HG02571 (cell line): ENCODE results near the gene RPA3.
"Not testable (repeated sequence)": the region's sequence is repeated elsewhere in the genome, so short reads cannot be mapped to it uniquely, and the experiment has no call there.

Experiments
- ATAC-seq: cut with Tn5 transposase; IDR thresholded peaks from one replicate; pipeline ENCODE4 v1.9.1; 2021; ENCODE audit warnings: mild to moderate bottlenecking, moderate library complexity; ENCODE audit not compliant: unreplicated experiment

The RPA3 gene

DNA sequence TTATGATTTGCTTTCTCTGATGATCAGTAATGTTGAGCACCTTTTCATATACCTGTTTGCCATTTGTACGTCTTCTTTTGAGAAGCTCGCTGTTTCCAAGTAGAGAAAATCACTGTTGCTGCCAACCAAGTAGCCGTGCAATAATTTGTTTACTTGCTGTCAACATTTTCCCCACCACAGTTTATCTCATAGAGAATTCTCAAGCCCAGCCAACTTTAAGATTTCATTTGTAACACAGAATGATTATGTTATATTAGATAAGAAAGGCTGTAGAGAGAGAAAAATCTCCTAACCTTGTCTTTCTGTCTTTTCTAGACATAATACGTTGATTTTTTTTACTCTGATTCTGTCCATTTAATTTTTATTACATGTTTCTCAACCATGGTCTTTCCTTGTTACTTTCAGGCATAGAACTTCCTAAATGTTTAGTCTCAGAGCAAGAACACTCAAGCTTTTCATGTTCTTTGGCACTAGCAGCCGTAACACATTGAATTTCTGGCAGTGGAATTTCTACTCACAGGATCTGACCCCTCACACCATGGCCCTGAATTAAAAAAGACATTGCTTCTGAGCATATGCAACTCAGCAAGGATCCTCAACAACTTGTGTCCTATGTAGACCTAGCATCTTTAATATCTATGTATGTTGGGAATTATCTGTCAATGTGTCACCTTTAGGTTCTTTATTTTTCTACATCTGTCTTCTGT is 23.1 kb downstream of the RPA3 start:
- no peak for ATAC-seq

DNA sequence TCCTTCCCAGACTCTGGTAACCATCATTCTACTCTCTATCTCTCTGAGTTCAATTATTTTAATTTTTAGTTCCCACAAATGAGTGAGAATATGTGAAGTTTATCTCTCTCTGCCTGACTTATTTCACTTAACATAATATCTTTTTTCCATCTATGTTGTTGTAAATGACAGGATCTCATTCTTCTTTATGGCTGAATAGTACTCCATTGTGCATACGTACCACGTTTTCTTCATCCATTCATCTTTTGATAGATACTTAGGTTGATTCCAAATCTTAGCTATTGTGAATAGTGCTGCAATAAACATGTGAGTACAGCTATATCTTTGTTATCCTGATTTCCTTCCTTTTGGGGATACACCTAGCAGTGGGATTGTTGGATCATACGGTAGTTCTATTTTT is 23.9 kb downstream of the RPA3 start:
- ATAC-seq = no peak

DNA sequence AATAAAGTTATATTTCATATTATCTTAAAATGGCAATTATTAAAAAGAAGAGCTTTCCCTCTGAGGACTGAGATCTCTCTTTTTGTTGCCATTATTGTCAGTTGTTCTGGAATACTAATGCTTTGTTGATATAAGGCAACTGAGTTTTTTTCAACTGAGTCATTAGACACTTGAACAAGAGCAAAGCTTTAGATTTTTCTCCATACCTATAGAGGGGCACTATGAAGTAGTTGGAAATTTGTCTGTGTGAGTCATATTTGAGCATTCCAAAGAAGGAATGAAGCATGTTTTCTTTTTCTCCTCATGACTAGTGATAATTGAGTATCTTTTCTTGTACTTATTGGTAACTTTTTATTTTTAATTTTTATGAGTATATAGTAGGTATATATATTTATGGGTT is 24.5 kb downstream of the RPA3 start:
- ATAC-seq = no peak

DNA sequence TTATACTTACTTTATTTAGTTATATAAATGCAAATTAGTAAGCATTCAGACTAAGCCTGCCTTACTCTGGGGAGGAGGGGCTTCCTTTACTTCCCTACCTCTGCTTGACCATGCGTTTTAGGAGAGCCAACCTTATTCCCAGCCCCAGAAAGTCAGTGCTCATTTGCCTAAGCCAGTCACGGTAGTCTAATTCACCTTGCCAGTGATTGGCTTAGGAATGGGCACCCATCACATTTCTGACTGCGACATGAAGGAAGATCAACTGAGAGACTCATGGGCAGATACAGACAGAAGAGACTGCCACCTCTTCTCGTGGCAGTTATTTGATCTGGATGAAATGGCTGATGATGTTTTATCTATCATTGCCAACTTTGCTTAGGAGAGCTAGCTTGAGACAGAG is 29.5 kb downstream of the RPA3 start:
- ATAC-seq = no peak

DNA sequence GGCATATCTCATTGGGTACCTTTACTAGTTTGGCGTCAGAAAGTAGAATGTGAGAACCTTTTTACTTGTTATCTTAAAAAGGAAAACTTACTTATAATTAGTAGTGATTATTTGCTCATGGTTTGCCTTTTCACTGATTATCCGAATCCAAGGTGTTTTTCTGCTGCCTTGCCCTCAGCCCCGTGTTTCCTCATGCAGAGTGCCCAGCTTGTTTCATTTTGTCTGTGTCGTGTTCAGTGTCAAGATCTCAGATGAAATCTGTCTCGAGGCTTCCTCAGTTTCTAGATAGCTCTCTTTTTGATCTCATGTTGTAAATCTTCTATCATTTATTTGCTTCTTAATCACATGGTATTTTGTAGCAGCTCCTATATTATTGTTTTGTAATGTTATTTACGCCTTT is 30.1 kb downstream of the RPA3 start:
- no peak for ATAC-seq

DNA sequence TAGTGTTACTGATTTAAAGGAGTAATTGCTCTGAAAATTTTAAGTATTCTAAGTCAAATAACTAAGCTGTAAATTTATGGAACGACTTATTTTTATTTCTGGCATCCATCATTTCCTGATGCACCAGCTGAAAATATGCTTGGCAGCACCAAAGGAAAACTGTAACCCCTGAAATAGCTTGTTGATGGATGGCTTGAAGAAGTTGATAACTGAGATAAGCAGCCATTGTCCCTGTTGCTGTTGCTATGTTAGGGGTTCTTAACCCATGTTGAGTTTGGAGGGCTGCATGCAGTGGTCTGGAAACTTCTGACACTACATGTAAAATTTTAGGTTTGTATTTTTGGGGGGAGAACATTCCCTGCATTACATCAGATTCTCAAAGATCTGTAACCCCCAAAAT is 30.6 kb downstream of the RPA3 start:
- ATAC-seq = no peak

DNA sequence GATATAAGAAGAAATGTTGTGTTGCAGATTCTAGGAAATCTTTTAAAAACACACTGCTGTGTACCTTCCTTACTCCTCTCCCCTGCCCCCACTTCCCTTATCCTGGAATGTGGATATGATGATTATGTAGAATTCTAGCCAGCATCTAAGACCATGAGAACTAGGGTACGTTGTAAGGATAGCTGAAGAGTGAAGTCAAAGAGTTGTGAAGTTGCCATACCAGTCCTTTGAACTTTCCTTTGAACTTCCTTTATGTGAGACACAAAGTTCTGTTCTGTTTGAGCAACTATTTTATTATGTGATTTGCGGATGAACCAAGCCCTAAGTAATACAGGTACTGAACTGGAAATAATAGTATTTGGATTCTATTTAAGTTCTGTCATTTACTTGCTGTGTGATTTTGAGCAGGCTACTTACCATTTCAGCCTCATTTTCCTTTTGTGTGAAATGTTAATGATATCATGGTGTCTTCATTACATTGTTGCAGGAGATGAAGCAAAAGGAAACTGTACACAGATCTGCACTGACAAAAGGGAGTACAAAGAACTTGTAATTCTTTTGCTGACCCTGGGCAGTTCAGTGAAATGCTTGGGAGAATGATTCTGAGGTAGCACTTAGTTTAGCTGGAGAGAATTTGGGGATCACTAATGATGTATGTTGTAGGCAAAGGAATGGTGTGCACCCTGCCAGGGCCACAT is 31.4 kb downstream of the RPA3 start:
- no peak for ATAC-seq

DNA sequence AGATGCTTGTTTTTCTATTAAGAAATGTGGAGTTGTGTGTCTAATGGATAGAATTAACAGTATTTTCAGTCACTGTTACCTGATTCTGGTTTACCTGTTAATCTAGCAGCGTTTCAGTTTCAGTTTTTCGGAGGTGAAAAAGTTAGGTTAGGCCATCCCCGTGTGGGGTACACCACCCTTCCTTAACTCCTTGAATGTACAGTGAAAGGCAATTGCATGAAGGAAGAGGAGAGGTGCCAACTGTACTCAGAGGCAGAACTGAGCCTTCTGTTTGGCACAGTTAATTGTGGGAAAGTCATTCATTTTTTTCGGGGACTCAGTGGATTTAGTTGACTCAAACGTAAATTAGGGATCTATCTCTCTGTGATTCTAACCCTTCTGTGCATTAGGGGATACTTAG is 35.5 kb downstream of the RPA3 start:
- no peak for ATAC-seq

DNA sequence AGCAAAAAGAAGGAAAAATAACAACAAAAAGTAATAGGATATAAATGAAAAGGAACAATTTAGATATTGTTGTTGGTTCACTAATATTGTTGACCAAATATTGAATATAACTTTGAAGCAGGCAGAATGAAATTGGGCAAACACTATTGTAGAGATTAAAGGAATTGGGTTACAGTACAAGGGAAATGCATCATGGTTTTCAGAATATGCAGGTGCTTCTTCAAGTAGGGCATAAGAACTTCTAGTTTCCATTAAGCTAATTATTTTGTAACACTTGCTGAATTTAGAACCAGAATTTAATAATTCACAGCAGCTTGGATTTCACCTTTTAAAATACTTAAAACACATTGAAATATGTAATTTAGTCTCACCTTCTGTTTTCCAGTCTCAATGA is 36.5 kb downstream of the RPA3 start:
- ATAC-seq = no peak

DNA sequence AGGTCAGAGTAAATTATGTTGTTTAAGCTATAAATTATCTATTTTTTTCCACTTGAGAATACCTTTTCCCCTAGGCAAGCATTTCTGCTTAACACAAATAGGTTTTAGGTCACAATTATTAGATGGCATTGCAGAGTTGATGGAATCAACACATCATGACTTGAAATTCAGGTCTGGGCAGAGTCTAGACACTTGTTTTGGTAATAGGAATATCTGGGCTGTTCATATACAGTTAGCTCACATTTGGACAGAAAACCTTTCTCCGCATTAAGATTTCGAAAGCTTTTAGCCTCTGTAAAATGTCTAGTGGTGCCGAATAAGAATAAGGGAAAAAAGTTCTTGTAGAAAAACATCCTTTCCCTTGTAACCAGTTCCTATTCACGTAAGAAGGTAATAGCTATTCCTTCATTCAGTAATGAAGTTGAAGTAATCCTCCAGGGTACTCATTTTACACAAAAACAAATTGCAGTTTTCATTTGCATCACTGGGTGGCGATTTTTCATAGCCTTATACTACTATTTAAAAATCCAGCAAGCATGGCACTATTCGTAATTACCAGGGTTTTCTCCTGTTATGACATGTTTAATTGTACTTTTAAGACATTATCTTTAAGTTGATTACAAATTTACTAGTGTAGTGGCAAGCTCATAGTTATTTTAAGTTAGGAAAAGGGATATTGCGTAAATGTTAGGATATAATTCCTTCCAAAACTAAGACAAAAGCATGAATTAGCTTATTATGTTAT is 37.0 kb downstream of the RPA3 start:
- ATAC-seq = peak; percentile 59

DNA sequence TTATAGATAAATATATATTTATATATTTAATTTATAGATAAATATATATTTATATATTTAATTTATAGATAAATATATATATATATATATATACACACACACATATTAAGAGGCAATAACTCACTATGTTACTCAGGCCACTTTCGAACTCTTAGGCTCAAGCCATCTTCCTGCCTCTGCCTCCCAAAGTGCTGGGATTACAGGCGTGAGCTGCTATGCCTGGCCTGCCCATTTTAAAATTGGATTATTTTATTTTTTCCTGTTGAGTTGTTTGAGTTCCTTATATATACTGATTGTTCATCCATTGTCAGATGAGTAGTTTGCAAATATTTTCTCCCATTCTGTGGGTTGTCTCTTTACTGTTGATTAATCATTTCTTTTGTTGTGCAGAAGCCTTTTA is 38.8 kb downstream of the RPA3 start:
- ATAC-seq = not testable (repeated sequence)

DNA sequence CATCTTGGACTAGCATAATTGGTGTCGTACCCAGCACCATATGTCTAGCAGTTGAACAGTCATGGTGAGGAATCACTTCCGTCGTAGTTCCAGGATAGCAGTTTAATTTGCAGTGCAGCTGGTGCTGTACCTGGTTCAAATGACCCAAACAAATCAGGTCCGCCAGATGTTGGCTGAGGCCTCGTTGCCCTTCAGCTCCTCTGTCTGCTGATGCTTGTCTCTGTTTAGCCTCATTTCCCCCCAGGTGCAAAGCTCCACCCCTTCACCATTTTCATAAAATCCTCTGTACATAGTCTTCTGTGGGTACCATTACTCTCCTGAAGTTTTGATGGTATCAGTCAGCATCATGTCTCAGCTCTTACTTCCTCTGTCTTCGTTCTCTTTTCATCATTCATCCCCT is 42.7 kb downstream of the RPA3 start:
- no peak for ATAC-seq

DNA sequence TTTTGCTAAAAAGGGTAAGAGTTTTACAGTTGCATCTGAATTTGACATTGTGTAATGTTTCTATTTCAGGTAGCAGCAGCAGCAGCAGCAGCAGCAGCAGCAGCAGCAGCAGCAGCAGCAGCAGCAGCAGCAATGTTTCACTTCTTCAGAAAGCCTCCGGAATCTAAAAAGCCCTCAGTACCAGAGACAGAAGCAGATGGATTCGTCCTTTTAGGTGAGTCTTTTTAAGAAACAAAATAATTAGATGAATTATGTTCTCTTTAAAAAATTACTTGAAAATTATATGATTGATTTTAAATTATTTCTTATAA is 45.2 kb downstream of the RPA3 start:
- no peak for ATAC-seq

DNA sequence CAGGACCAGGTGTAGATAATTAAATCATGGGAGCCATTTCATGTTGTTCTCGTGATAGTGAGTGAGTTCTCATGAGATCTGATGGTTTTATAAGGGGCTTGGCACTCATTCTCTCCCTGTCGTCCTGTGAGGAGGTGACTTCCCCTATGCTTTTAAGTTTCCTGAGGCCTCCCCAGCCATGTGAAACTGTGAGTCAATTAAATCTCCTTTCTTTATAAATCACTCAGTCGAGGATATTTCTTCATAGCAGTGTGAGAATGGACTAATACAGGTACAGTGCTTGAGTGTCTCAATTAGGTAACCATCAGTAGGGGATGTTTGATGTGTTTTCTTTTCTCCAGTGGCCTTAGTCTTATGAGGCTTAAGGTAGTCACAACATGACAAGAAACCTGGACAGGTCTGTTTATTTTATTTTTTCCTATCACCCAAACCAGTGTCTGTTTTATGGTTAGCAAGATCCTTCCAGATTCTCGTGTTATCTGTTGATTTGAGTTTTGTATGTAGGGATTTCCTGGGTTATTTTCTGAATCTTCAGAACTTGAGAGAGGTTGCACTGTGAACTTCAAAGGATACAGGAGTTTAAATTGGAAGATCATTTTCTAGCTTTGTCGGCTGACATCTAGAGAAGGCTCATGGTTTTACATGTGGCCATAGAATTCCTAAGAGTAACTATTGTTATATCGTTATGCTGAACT is 45.7 kb downstream of the RPA3 start:
- ATAC-seq = no peak

DNA sequence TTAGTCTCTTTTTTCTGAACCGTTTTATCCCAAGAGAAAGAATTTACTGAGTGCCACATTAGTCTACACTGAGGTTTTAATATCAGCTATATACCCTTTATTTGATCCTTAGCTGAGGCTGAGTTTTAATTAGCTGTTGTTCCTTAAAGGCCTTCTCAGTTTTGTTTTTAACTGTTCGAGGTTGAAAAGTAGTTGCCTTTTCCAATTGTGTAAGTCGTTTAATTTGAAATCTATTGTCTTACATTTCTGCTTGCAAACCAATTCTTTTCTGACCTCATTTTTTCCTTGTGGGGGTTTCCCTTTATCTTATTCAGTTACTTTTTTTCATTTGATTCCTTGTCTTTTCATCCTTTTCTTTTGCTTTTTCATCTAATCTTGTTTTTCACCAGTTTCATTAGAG is 47.0 kb downstream of the RPA3 start:
- ATAC-seq = no peak

DNA sequence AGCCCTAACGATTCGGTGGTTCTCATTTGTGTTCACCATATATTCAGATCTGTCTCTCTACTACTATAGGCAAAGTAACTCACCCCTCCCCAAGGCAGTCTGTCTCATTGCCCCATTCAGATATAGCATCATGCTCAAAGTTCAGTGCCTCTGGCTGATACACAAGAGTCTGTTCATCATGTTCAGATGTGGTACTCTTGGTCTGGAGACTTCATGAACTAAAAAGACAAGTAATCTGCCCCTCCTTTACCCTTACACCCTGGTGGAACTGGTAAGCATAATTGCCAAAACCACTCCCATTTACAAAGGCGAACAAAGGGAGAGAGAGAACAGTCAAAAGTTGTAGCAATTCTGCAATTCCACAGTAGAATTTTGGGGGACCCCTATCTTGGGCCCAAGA is 47.9 kb downstream of the RPA3 start:
- no peak for ATAC-seq

DNA sequence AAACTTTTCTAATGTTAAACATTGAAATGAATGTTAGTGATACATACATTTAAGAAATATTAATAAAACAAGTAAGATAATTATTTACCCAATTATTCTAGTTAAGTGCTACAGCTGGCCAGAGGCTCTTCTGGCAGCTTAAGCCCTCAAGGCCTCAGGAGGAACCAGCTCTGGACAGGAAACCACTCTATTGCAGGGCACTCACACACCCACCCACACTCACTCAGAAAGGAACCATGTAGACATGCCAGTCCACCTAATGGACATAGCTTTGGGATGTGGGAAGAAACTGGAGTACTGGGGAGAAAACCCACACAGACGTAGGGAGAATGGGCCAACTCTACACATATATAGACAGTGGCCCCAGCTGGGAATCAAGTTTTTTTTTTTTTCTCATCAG is 49.7 kb downstream of the RPA3 start:
- no peak for ATAC-seq

DNA sequence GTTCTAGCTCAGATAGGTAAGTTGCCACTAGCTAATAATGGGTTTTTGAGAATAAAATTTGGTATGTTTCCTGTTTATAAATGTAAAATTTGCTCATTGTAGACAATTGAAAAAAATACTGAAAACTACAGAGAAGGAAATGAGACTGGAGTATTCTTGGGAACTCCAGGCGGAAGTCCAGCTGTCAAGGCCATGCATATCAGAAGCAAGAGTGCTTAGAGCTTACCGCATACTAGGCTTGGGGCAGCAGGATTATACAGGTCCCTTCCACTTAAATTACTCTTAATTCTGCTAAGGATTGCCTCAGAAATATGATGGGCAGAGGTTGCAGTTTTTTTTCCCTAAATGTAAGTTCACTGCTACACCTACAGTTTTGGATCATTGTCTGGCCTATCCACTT is 51.2 kb downstream of the RPA3 start:
- no peak for ATAC-seq

DNA sequence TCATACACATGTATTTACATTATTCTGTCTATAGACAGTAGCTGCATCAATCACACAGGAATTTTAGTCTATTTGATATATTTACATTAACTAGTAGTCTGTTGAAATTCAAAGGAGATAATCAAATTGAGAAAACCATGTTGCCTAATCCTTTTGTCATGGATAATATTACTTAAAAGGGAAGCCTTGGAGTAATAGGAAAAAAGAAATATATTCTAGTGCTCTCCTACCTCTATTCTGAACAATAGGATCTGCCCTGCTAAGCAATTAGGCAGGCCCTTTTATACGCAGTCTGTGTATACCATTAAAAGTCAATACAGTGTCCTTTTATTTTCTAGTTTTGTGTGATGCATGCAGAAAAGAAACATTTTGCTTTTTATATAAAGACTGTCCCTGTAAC is 53.4 kb downstream of the RPA3 start:
- ATAC-seq = no peak

DNA sequence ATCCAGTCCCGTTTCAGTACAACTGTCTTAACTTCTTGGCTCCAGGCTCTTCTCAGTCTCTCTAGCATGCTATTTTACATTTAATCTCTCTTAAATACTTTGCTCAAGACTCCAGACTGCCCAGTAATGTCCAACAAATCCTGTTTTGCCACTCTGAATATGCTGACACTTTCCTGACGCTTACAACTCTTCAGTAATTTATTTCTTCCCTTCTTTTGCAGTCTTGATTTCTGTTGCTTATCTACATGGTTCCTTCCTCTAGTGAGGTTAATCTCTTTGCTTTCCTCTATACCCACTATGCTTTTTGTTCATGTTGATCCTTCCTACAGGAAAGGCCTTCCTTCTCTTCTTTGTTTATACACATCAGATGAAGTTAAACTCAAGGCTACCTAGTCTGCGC is 54.1 kb downstream of the RPA3 start:
- ATAC-seq = no peak

DNA sequence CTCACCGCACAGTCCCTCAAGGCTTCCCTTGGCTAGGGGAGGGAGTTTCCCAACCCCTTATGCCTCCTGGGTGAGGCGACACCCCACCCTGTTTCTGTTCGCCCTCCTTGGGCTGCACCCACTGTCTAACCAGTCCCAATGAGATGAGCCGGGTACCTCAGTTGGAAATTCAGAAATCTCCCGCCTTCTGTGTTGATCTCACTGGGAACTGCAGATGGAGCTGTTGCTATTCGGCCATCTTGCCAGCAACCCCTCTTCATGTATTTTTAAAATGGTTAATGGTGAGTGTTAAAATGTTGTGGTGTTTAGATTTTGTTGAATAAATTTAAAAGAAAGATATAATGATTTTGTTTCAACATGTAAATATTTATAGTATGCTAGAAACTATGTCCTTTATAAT is 55.9 kb downstream of the RPA3 start:
- ATAC-seq = no peak

DNA sequence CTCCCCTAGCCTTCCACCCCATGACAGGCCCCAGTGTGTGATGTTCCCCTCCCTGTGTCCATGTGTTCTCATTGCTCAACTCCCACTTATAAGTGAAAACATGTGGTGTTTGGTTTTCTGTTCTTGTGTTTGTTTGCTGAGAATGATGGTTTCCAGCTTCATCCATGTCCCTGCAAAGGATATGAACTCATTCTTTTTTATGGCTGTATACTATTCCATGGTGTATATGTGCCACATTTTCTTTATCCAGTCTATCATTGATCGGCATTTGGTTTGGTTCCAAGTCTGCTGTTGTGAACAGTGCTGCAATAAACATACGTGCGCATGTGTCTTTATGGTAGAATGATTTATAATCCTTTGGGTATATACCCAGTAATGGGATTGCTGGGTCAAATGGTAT is 61.9 kb downstream of the RPA3 start:
- not testable (repeated sequence) for ATAC-seq
